HUES64 (cell line): ENCODE data around the gene SYT3.

Experiments used
- H3K27ac ChIP-seq: 2 replicates; pipeline ENCODE4 v1.7.0; 2013; ENCODE audit warnings: low read depth, low read length, inconsistent platforms
- H3K27me3 ChIP-seq: 2 replicates; pipeline ENCODE4 v1.6.1; 2013; ENCODE audit warnings: mild to moderate bottlenecking, low read length; ENCODE audit not compliant: insufficient read depth
- H3K36me3 ChIP-seq: 2 replicates; pipeline ENCODE4 v1.6.1; 2013; ENCODE audit warnings: mild to moderate bottlenecking, low read length; ENCODE audit not compliant: insufficient read depth
- H3K4me1 ChIP-seq: 2 replicates; pipeline ENCODE4 v1.6.1; 2013; ENCODE audit warnings: mild to moderate bottlenecking, low read length, moderate library complexity; ENCODE audit not compliant: insufficient read depth
- H3K4me3 ChIP-seq: 2 replicates; pipeline ENCODE4 v1.5.1; 2013; ENCODE audit warnings: mild to moderate bottlenecking, low read length, moderate library complexity
- H3K9ac ChIP-seq: 2 replicates; pipeline ENCODE4 v1.6.1; 2013; ENCODE audit warnings: mild to moderate bottlenecking, low read depth, low read length
- H3K9me3 ChIP-seq: 2 replicates; pipeline ENCODE4 v1.6.1; 2013; ENCODE audit warnings: low read depth, low read length; ENCODE audit not compliant: insufficient read depth
- WGBS: fragments of 150-250, 120-280 bp; methylation state at CpG from one replicate; pipeline ENCODE4 v1.1.7; 2013; ENCODE audit warnings: missing lambda C conversion rate; 5-methylcytosine and 5-hydroxymethylcytosine counted together

SYT3 gene

DNA sequence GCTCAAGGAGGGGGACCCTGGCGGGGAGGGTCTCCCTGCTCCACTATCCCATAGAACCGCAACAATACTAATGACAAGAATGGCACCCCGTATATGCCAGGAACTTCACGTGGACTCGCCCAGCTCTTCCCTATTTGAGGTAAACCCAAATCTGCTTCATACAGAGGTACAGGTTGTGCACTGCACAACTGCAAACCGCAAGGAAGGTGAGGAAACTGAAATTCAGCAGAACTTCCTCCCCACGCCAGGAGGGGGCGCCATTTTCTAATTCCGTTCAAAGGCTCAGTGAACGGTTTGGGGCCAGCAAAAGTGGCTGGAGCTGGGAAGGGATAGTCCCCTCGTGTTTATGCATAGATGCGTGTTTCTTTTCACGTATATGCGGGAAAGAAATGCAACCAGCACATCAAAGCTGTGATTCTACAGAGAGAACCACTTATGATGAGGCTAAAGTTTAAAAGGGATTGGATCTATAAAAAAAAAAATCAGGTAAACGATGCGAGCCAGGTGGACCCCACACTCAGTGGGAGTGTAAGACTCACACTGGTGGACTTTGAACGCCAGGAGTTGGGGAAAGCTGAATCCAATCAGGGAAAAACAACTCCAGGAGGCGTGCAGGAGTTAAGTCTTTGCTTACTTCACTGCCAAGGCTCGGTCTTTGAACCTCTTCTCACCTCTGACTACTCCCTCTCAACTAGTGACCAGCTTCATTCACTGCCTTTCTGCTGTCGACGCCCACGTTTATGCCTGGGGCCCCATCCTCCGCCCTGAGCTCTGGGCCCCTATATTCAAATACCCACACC, 29.8 kb upstream of the SYT3 start:
- Histone ChIP-seq H3K27ac (no peak overlapping the region), H3K9ac (no peak overlapping the region), H3K36me3 (no peaks in the 10 kb centered on the region), H3K4me1 (no peaks in the 10 kb centered on the region), H3K4me3 (no peak overlapping the region), H3K9me3 (peaks cover 22% of the 10 kb centered on the region), H3K27me3 (peaks cover 39% of the 10 kb centered on the region)
- WGBS = 63% methylated on average over 23 of the region's 23 CpGs

DNA sequence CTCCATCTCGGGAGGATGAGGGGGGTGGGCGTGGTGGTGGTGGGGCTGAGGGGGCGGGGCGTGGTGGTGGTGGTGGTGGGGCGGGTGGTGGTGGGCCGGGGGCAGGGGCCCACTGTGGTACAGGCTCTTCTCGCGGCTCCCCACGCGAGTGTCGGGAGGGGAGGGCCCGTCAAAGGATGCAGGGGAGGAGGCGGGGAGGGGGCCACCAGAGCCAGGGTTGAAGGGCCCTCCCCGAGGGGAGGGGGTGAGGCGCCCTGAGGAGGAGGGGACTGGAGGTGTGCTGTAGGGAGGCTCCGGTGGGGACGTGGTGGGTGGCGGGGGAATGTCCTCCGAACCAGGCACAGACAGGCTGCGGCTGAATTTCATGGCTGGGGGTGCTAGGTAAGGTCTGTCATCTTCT, 29.2 kb upstream of the SYT3 start:
- no peaks in the 10 kb centered on the region for H3K4me1 ChIP-seq
- H3K27ac ChIP-seq = no peak overlapping the region
- no peaks in the 10 kb centered on the region for H3K36me3 ChIP-seq
- no peak overlapping the region for H3K4me3 ChIP-seq
- no peak overlapping the region for H3K9ac ChIP-seq
- peaks cover 22% of the 10 kb centered on the region for H3K9me3 ChIP-seq
- 72% methylated on average over 14 of the region's 20 CpGs for WGBS
- peaks cover 39% of the 10 kb centered on the region for H3K27me3 ChIP-seq

DNA sequence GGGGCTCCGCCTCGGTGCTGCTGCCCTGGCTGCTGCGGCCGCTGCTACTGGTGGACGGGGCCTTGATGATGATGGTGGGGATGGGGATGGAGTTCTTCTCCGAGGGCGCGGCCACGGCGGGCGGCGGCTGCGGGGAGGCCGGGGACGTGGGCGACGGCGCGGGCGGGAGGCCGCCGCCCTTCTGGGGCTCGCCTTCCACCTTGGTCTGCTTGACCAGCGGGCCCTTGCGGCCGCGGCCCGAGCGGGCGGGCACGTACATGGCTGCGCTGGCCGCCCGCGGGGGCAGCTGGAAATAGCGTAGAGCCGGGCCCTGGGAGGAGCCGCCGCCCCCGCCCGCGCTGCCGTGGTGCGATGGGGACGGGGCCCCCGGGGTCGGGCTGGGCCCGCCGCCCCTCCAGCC, 28.7 kb upstream of the SYT3 start:
- Histone ChIP-seq H3K4me1 (no peaks in the 10 kb centered on the region), H3K4me3 (no peak overlapping the region), H3K9ac (no peak overlapping the region), H3K27me3 (peaks cover 39% of the 10 kb centered on the region), H3K27ac (no peak overlapping the region), H3K36me3 (no peaks in the 10 kb centered on the region), H3K9me3 (peaks cover 25% of the 10 kb centered on the region)
- whole genome bisulfite sequencing = 49% methylated on average over 49 of the region's 49 CpGs

DNA sequence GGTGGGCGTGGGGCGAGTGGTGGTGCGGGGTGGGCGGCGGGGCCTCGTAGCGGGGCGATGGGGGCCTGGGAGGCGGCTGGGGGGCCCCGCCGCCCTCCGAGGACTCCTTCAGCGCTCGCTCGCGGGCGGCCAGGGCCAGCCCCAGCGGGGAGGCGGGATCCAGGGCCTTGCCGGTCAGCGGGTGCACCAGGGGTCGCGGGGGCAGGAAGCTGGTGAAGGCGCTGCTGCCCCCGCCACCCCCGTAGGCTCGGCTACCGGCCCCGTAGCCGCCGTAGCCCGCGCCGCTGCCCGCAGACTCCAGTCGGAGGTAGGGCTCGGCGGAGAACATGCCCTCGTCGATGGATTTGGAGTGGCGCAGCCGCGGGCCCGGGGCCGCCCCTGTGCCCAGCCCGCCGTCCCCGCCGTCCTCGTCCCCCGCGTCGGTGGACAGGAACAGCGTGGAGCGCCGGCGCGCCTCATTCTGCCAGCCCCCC, 28.1 kb upstream of the SYT3 start:
- no peak overlapping the region for H3K4me3 ChIP-seq
- peaks cover 28% of the 10 kb centered on the region for H3K9me3 ChIP-seq
- 53% methylated on average over 58 of the region's 58 CpGs for WGBS
- H3K27me3 ChIP-seq = peaks cover 33% of the 10 kb centered on the region
- no peak overlapping the region for H3K27ac ChIP-seq
- H3K4me1 ChIP-seq = no peaks in the 10 kb centered on the region
- no peaks in the 10 kb centered on the region for H3K36me3 ChIP-seq
- H3K9ac ChIP-seq = no peak overlapping the region

DNA sequence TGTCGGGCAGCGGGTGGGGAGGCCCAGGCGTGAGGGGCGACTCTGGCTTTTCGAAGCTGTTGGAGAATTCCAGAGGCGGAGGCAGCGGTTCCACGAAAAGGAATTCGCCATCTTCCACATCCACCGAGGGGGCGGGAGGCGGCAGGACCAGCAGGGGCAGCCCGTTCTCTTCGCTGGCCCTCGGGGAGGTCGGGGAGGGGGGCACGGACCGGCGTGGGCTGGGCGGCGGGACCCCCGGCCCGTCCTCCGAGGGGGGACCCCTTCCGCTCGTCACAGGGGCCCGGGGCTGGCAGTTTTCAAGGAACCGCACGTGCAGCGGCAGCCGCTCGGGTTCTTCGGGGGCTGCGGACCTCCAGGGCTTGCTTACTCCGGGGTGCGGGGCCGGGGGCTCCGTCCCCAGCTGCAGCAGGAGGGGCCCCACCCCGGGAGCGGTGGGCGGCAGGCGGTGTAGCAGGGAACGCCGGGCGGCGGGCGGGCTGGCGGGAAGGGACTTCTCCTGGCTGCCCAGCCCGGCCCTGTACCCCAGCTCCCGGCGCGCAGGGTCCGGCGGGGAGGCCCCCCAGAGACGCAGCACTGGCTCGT, 27.6 kb upstream of the SYT3 start:
- Histone ChIP-seq H3K27ac (no peak overlapping the region), H3K36me3 (no peaks in the 10 kb centered on the region), H3K9ac (no peak overlapping the region), H3K27me3 (peaks cover 29% of the 10 kb centered on the region), H3K4me3 (no peak overlapping the region), H3K4me1 (no peaks in the 10 kb centered on the region), H3K9me3 (peaks cover 24% of the 10 kb centered on the region)
- WGBS = 65% methylated on average over 56 of the region's 56 CpGs

DNA sequence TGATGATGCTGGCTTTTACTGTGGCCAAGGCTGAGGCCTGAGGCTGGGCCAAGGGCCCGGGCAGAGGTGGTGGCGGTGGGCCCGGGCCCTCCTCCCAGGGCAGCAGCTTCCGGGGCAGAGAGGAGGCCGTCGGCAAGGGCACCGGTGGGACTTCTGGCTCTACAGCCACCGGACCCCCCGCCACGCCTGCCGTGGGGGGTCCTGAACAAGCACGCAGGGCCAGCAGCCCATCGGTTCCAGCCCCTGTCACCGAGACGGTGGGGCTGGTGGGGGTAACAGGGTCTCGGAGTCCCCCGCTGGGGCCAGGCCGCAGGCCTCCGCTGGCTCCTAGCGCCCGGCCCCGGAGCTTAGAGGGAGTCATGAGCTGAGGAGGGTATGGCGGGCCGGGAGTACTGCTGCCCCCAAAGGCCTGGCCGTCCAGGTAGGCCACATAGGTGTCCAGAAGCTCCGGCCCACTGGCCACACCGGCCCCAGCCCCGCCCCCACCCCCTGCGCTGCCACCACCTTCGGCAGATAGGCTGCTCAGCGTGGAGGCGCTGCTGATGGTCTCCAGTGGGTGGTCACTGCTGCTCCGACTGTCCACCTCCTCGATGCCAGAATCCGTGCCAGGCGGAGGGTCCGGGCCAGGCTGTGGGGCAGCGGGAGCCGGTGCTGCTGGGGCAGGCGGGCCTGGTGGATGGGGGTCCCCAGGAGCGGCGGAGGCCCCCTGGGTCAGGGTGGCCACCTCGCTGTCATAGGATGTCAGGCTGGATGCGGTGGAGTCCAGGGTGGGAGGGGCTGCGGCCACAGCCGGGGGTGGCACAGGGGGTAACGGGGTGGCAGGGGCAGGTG, 26.9 kb upstream of the SYT3 start:
- Histone ChIP-seq H3K4me3 (no peak overlapping the region), H3K4me1 (no peaks in the 10 kb centered on the region), H3K9me3 (peaks cover 23% of the 10 kb centered on the region), H3K9ac (no peak overlapping the region), H3K36me3 (no peaks in the 10 kb centered on the region), H3K27ac (no peak overlapping the region), H3K27me3 (peaks cover 29% of the 10 kb centered on the region)
- 80% methylated on average over 47 of the region's 47 CpGs for WGBS

DNA sequence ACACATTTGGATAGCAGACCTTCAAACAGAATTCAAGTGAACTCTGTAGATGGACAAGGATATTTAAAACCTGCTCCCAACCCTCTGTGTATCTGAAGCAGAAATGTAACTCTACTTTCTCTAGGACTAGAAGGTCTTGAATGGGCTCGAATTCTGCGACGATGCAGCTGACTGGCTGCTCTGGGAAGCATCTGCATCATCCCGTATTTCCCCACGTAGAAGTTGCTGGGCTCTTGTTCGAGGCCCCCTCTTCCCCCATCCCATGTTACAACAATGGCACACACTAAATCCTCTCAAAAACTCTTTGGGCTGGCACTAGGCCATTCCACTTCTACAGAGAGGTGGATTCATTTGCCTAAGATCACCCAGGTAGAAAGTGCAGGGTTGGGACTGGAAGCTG, 24.5 kb upstream of the SYT3 start:
- Histone ChIP-seq H3K9ac (no peak overlapping the region), H3K27ac (no peak overlapping the region), H3K36me3 (no peaks in the 10 kb centered on the region), H3K27me3 (peaks cover 27% of the 10 kb centered on the region), H3K4me3 (no peak overlapping the region), H3K4me1 (no peaks in the 10 kb centered on the region), H3K9me3 (peaks cover 17% of the 10 kb centered on the region)
- 81% methylated on average over 6 of the region's 6 CpGs for WGBS

DNA sequence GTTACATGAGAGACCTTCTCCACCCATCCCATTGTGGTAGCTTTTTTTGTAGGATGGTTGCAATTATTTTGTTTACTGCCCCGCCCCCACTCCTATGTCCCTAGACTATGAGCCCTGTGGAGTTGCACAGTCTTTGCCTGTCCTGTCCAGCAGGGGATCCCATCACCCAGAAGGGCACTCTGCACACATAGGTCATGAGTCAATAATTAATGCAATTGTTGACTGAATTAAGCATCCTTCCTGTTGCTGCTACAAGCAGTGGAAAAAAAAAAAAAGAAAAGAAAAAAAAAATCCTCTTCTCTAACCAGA, 23.8 kb upstream of the SYT3 start:
- Histone ChIP-seq H3K36me3 (no peaks in the 10 kb centered on the region), H3K9ac (no peak overlapping the region), H3K9me3 (peaks cover 19% of the 10 kb centered on the region), H3K4me1 (no peaks in the 10 kb centered on the region), H3K4me3 (no peak overlapping the region), H3K27ac (no peak overlapping the region), H3K27me3 (peaks cover 21% of the 10 kb centered on the region)
- WGBS = 0% methylated on average over 1 of the region's 1 CpG

DNA sequence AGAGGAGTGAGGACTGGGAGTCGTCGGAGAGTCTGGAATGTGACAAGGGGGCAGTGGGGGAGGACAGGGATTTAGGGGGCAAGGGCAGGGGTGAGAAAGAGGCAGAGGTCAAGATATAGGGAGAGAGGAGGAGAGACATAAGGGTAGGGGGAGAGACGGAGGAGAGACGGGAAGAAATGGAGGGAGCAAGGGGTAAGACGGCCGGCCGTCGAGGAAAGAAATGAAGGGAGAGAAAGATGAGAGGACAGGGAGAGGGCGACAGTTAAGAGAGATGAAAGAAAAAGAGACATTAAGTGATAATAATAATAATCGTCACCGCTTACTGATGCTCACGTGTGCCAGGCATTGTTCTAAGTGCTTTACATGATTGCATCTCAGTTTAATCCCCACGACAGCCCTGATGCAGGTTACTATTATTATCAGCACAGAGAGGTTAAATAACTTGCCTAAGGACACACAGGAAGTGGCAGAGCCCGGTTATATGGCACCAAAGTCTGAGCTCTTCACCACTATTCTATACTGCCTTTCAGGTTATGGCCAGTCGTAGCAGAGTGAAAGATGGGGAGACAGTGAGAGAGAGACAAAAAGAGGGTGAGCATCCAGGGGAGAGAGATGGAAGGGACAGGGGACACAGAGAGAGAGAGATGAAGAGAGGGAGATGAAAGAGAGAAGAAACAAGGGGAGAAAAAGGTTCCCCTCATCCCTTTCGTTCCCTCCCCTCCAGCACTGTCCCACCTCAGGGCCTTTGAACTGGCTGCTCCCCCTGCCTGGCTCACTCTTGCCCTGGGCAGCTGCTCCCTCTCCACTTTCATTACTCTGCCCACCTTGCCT, 23.2 kb upstream of the SYT3 start:
- peaks cover 15% of the 10 kb centered on the region for H3K27me3 ChIP-seq
- no peak overlapping the region for H3K27ac ChIP-seq
- no peak overlapping the region for H3K9ac ChIP-seq
- H3K4me3 ChIP-seq = no peak overlapping the region
- H3K4me1 ChIP-seq = no peaks in the 10 kb centered on the region
- 71% methylated on average over 16 of the region's 16 CpGs for WGBS
- H3K9me3 ChIP-seq = peaks cover 20% of the 10 kb centered on the region
- H3K36me3 ChIP-seq = no peaks in the 10 kb centered on the region

DNA sequence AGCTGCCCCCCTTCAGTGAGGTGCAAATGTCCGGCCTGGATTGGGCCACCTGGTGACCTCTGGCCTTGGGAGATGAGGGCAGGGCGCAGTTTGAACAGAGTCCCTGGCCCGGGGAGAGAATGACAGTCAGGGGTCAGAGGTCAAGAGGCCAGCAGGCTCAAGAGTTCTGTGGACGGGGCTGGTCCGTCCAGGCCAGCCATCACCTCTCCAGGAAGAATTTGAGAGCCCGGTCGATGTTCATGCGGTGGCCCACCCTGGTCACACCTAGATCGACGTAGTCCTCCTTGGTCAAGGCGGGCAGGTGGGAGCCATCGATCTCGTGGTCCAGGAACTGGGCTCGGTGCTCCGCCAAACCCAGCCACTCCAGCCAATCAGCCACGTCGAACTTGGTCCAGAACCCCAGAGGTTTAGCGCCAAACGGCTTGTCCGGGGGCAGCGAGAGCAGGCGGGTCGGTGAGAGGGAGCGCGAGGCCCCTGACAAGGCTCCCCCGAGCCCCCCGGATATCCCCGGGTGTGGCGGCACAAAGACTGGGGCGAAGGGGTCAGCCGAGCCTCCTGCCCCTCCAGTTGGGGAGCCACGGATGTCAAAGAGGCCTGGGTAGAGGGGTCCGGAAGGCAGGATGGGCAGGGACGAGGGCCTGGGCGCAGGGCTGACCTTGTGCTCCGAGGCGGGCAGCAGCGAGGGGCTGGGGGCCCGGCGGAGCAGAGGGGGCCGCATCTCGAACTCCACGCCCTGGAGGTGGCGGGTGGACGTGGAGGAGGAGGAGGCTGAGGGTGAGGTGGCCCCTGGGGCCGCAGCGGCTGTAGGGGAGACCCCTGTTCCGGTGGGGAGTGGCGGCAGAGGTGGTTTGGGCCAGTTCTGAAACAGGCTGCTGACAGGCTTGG, 22.3 kb upstream of the SYT3 start:
- peaks cover 7% of the 10 kb centered on the region for H3K27me3 ChIP-seq
- 88% methylated on average over 49 of the region's 49 CpGs for WGBS
- H3K9ac ChIP-seq = no peak overlapping the region
- H3K4me1 ChIP-seq = no peaks in the 10 kb centered on the region
- H3K9me3 ChIP-seq = peaks cover 26% of the 10 kb centered on the region
- H3K36me3 ChIP-seq = no peaks in the 10 kb centered on the region
- no peak overlapping the region for H3K27ac ChIP-seq
- H3K4me3 ChIP-seq = no peak overlapping the region
